OCI-LY3 (cell line): ENCODE measurements around the gene PLA1A.
A peak's percentile ranks its signal among the peaks of the same experiment; 100 is the strongest.

ENCODE experiments used
- H2AFZ ChIP-seq: fragments of 200-600, 300-600 bp; shearing (Covaris generic); 2 replicates; pipeline ENCODE4 v1.6.0; 2014; ENCODE audit warnings: antibody characterized with exemption, low read depth, low read length
- H3K27ac ChIP-seq: fragments of 200-600, 300-600 bp; sonication (generic); 2 replicates; pipeline ENCODE4 v1.5.1; 2014; ENCODE audit warnings: mild to moderate bottlenecking, low read length, moderate library complexity, mixed read lengths
- H3K27me3 ChIP-seq: fragments of 200-600, 300-600 bp; sonication (generic); 2 replicates; pipeline ENCODE4 v1.6.1; 2014; ENCODE audit warnings: low read depth, low read length, mixed read lengths
- H3K36me3 ChIP-seq: fragments of 200-600, 300-600 bp; sonication (generic); replicated peaks from 2 replicates; pipeline ENCODE3; 2014; ENCODE audit warnings: low read depth, low read length, mixed read lengths
- H3K4me1 ChIP-seq: fragments of 300-600, 200-600 bp; sonication (generic); 2 replicates; pipeline ENCODE4 v1.6.1; 2014; ENCODE audit warnings: low read length, mixed read lengths
- H3K4me2 ChIP-seq: fragments of 200-600, 300-600 bp; sonication (generic); 2 replicates; pipeline ENCODE4 v1.6.1; 2014; ENCODE audit warnings: low read length, mixed read lengths
- H3K4me3 ChIP-seq: fragments of 300-600, 200-600 bp; sonication (generic); 2 replicates; pipeline ENCODE4 v1.5.1; 2014; ENCODE audit warnings: antibody characterized with exemption, mild to moderate bottlenecking, low read length, moderate library complexity
- H3K79me2 ChIP-seq: fragments of 300-600, 200-600 bp; shearing (Covaris generic); 2 replicates; pipeline ENCODE4 v1.6.1; 2014; ENCODE audit warnings: mild to moderate bottlenecking, low read length, mixed read lengths
- H3K9ac ChIP-seq: fragments of 300-600, 200-600 bp; shearing (Covaris generic); 2 replicates; pipeline ENCODE4 v1.6.0; 2014; ENCODE audit warnings: mild to moderate bottlenecking, low read length, moderate library complexity
- H3K9me3 ChIP-seq: fragments of 200-600, 300-600 bp; shearing (Covaris generic); 2 replicates; pipeline ENCODE4 v1.6.1; 2014; ENCODE audit warnings: low read length, mixed read lengths; ENCODE audit not compliant: insufficient read depth
- H4K20me1 ChIP-seq: fragments of 200-600, 300-600 bp; sonication (generic); 2 replicates; pipeline ENCODE4 v1.6.1; 2016; ENCODE audit warnings: low read length, mixed read lengths; ENCODE audit not compliant: insufficient read depth
- EZH2phosphoT487 ChIP-seq: fragments of 200-600 bp; shearing (Covaris generic); IDR thresholded peaks from 2 replicates; pipeline ENCODE4 v1.6.1; 2018; ENCODE audit warnings: antibody characterized with exemption, mixed run types, low read depth
- TF ChIP-seq, protein P1 (sequence below): fragments of 200-600, 300-600 bp; sonication (generic); IDR thresholded peaks from 2 replicates; pipeline ENCODE4 v1.5.1; 2014; ENCODE audit warnings: antibody characterized with exemption, low read length, low read depth

PLA1A gene

DNA sequence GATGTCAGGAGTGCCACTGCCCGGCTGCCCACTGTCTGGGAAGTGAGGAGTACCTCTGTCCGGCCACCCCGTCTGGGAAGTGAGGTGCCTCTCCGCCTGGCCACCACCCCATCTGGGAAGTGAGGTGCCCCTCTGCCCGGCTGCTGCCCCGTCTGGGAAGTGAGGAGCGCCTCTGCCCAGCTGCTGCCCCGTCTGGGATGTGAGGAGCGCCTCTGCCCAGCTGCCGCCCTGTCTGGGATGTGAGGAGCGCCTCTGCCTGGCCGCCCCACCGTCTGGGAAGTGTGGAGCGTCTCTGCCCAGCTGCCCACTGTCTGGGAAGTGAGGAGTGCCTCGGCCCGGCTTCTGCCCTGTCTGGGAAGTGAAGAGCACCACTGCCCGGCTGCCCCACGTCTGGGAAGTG lies 76.2 kb downstream of the PLA1A start:
- H3K27me3 ChIP-seq, result no peaks in the 10 kb centered on the region
- H4K20me1 ChIP-seq, result no peaks in the 10 kb centered on the region
- H3K9ac ChIP-seq, result no peak overlapping the region
- peaks cover 25% of the 10 kb centered on the region for H3K4me1 ChIP-seq
- no peak overlapping the region for H3K27ac ChIP-seq
- no peak overlapping the region for H3K4me3 ChIP-seq
- TF ChIP-seq, protein P1, sequence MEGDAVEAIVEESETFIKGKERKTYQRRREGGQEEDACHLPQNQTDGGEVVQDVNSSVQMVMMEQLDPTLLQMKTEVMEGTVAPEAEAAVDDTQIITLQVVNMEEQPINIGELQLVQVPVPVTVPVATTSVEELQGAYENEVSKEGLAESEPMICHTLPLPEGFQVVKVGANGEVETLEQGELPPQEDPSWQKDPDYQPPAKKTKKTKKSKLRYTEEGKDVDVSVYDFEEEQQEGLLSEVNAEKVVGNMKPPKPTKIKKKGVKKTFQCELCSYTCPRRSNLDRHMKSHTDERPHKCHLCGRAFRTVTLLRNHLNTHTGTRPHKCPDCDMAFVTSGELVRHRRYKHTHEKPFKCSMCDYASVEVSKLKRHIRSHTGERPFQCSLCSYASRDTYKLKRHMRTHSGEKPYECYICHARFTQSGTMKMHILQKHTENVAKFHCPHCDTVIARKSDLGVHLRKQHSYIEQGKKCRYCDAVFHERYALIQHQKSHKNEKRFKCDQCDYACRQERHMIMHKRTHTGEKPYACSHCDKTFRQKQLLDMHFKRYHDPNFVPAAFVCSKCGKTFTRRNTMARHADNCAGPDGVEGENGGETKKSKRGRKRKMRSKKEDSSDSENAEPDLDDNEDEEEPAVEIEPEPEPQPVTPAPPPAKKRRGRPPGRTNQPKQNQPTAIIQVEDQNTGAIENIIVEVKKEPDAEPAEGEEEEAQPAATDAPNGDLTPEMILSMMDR, result no peak
- no peak for TF ChIP-seq EZH2phosphoT487
- peaks cover 50% of the 10 kb centered on the region for H3K79me2 ChIP-seq
- H2AFZ ChIP-seq, result no peak overlapping the region
- H3K4me2 ChIP-seq, result no peak overlapping the region
- H3K36me3 ChIP-seq, result peaks cover 58% of the 10 kb centered on the region
- H3K9me3 ChIP-seq, result no peaks in the 10 kb centered on the region

DNA sequence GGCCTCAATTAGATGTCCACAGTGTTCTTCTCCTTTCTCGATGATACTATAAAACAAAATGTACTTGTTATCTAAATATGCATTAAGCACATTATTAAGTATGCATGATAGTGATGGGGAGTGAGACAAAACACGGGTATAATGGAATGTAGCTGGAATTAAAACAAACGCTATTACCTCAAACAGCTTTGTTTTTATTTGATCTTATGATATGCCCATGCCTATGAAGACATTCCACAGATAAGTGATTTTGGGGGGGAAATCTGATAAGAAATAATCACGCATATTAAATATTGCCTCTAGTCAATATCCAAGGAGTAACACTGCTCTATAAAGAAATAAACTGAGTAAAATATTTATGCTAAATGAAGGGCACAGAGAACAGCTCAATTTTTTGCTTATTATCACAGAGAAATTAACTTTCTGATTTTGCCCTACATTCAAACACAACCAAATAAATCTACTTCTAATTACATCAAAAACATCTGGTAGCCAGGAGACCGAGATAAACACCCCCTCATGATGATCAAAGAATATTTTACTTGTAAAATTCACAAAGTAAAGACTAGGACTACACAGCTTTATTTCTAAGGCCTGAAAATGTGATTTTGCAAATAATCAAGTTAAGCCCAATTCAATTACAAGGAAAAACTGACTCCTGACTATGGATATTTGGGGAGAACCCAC lies 77.6 kb downstream of the PLA1A start:
- Histone ChIP-seq H2AFZ (no peak overlapping the region), H3K36me3 (peaks cover 51% of the 10 kb centered on the region), H3K9me3 (no peaks in the 10 kb centered on the region), H4K20me1 (no peaks in the 10 kb centered on the region), H3K27me3 (no peaks in the 10 kb centered on the region), H3K4me2 (peak overlapping the region; percentile 91), H3K79me2 (peaks cover 46% of the 10 kb centered on the region), H3K4me1 (peaks cover 19% of the 10 kb centered on the region), H3K4me3 (peak overlapping the region; percentile 97), H3K9ac (peak overlapping the region; percentile 96), H3K27ac (peak overlapping the region; percentile 92)
- no peak for TF ChIP-seq EZH2phosphoT487
- TF ChIP-seq, protein P1, result no peak

DNA sequence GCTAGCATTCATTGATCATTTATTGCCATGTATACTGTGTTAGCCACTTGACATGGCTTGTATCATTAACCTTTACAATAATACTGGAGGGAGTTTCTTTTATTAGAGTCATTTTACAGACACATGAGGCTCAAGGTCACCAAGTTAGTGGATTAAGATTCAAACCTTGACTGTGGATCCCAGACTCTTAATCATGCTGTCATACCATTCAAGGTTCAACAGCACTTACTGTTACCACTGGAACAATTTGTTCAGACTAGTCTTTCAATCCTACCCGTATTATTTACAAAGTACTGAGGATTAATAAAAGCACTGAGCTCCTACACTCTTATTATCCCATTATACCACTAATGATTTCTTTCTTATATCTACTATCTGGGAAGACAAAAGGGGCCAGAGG lies 78.3 kb downstream of the PLA1A start:
- peaks cover 44% of the 10 kb centered on the region for H3K36me3 ChIP-seq
- H3K9ac ChIP-seq, result peak overlapping the region; percentile 96
- peak overlapping the region; percentile 91 for H3K4me2 ChIP-seq
- H3K9me3 ChIP-seq, result no peaks in the 10 kb centered on the region
- no peak overlapping the region for H2AFZ ChIP-seq
- TF ChIP-seq EZH2phosphoT487, result no peak
- TF ChIP-seq, protein P1, result no peak
- H3K4me3 ChIP-seq, result peak overlapping the region; percentile 97
- H4K20me1 ChIP-seq, result no peaks in the 10 kb centered on the region
- no peaks in the 10 kb centered on the region for H3K27me3 ChIP-seq
- peak overlapping the region; percentile 92 for H3K27ac ChIP-seq
- H3K79me2 ChIP-seq, result peaks cover 46% of the 10 kb centered on the region
- H3K4me1 ChIP-seq, result peaks cover 21% of the 10 kb centered on the region

DNA sequence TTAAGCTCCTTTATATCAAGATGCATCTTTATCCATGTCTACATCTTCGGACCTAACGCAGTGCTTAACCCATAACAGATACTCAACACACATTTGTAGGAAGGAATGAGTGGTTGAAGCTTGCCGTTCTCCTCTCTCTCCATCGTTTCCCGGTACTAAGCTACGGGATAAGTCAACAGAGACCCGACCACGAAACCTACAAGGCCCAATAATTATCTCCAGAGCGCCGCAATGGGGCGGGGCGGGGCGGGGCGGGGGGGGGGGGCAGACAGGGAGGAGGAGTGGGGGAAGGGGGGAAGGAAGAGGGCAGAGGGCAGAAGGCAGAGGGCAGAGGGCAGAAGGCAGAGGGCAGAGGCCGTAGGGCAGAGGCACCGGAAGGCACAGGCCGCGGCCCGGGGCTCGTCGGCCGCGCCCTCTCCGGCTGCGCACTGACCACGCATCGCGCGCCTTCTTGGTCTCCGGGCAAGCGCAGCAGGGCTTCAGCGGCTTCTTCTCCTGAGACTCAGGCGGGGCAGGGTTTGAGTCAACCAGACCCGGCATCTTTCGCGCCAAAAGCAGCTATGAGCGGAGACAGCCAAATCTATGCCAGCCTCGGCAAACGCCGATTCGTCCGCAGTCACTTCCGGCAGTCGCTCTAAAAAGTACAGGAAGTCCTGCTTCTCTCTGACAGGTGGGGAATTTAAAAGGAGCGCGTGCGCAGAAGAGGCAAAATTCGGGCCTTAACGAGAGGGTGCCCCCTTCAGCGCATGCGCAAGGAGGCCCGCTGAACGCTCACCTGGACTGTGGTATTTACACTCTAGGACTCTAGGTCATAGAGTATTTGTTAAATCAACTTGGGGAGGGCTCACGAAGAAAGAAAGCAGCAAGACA lies 79.3 kb downstream of the PLA1A start, which contains the start of gene COX17:
Gene COX17, minus strand, starts transcription at position 636 of the 870 bp plus-strand sequence. Its CDS starts 96 bp downstream, at position 540.
- Histone ChIP-seq H3K4me2 (peak within 1 kb of the TSS; percentile 91), H3K27me3 (no peaks in the 10 kb centered on the region), H3K9ac (peak within 1 kb of the TSS; percentile 96), H4K20me1 (no peaks in the 10 kb centered on the region), H2AFZ (peak within 1 kb of the TSS; percentile 20), H3K4me3 (peak within 1 kb of the TSS; percentile 97), H3K27ac (peak within 1 kb of the TSS; percentile 92), H3K36me3 (peaks cover 34% of the 10 kb centered on the region), H3K9me3 (no peaks in the 10 kb centered on the region), H3K79me2 (peaks cover 40% of the 10 kb centered on the region), H3K4me1 (peaks cover 23% of the 10 kb centered on the region)
- TF ChIP-seq, protein P1, result no peak
- TF ChIP-seq EZH2phosphoT487, result no peak
